ENCODE data around the gene JADE2. TPM values are rescaled to one million over a fixed set of nuclear protein-coding genes. Genes with fewer than 3 reads are reported as not detected.
A peak's percentile ranks its signal among the peaks of the same experiment; 100 is the strongest.

Gene JADE2
- polyA plus RNA-seq, 2 of the 4 experiments (the other 2 are of a cell fraction), result 24.0 to 27.1 TPM

DNA sequence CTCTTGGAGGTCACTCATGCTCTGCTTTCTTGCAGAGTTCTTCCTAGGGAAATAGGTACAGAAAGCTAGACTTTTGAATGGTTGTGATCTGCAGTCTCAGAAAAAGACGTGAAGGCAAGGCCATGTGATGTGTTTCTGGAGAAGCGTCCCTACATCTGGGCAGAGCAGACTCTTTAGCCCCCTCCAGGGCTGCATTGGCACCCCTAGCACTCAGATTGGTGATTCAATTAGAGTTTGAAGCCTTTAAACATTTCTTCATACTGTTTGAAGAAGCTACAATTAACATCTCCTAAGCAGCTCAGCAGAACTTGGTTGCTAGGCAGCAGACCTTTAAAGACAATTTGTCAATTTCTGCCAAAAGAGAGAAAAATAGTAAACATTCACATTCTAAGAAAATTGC lies 21.6 kb downstream of the JADE2 start (continued):
- TF ChIP-seq, protein P1, sequence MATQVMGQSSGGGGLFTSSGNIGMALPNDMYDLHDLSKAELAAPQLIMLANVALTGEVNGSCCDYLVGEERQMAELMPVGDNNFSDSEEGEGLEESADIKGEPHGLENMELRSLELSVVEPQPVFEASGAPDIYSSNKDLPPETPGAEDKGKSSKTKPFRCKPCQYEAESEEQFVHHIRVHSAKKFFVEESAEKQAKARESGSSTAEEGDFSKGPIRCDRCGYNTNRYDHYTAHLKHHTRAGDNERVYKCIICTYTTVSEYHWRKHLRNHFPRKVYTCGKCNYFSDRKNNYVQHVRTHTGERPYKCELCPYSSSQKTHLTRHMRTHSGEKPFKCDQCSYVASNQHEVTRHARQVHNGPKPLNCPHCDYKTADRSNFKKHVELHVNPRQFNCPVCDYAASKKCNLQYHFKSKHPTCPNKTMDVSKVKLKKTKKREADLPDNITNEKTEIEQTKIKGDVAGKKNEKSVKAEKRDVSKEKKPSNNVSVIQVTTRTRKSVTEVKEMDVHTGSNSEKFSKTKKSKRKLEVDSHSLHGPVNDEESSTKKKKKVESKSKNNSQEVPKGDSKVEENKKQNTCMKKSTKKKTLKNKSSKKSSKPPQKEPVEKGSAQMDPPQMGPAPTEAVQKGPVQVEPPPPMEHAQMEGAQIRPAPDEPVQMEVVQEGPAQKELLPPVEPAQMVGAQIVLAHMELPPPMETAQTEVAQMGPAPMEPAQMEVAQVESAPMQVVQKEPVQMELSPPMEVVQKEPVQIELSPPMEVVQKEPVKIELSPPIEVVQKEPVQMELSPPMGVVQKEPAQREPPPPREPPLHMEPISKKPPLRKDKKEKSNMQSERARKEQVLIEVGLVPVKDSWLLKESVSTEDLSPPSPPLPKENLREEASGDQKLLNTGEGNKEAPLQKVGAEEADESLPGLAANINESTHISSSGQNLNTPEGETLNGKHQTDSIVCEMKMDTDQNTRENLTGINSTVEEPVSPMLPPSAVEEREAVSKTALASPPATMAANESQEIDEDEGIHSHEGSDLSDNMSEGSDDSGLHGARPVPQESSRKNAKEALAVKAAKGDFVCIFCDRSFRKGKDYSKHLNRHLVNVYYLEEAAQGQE (IDR thresholded peaks at IDR 0.05), result no peak
- TF ChIP-seq NR3C1 (IDR thresholded peaks at IDR 0.05), result no peak

DNA sequence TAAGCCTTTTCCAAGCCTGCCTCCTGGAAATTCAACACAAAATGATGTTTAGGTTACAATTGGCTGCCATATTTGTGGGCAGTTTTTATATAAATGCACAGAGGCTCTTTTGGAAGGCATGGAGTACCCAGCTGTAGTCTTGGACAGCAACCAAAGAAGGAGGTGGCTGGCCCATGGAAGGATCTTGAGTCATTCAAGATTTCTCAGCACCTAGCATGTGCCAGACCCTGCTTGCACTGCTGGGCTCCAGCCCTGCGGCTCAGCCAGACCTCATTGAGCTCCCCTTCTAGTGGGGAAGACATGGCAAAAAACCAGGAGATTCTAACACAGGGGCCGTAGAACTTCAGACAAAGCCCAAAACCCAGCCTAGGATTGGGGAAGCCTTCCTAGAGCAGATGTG lies 22.1 kb downstream of the JADE2 start:
- Histone ChIP-seq H3K27ac (no peak overlapping the region), H3K9me3 (no peaks in the 10 kb centered on the region), H3K4me2 (no peak overlapping the region), H3K4me3 (no peak overlapping the region), H3K4me1 (peaks cover 50% of the 10 kb centered on the region)
- ATAC-seq (peak in 1 of 2 experiments; percentile 27; a peak in 1 of 6 replicates), FAIRE-seq (no peak), DNase-seq (ENCODE audit: low read depth in 1 of 2, low spot score in 1 of 2) (no peak)
- CTCF ChIA-PET, result interaction anchor here (0.6 to 2.5 kb wide), 10 partner anchors 8 to 246 kb away, joined by 3 to 10 read pairs (median 4); no protein-coding TSS in a partner anchor
- POLR2A ChIA-PET, result interaction anchor here (1.0 to 1.2 kb wide), 2 partner anchors 14 to 20 kb away, joined by 3 to 4 read pairs; no protein-coding TSS in a partner anchor
- TF ChIP-seq SMC3 (IDR thresholded peaks at IDR 0.05) (no peak), JUNB (IDR thresholded peaks at IDR 0.05) (no peak)
- 87% methylated on average over 2 of the region's 2 CpGs for WGBS (ENCODE audit: missing lambda C conversion rate)

DNA sequence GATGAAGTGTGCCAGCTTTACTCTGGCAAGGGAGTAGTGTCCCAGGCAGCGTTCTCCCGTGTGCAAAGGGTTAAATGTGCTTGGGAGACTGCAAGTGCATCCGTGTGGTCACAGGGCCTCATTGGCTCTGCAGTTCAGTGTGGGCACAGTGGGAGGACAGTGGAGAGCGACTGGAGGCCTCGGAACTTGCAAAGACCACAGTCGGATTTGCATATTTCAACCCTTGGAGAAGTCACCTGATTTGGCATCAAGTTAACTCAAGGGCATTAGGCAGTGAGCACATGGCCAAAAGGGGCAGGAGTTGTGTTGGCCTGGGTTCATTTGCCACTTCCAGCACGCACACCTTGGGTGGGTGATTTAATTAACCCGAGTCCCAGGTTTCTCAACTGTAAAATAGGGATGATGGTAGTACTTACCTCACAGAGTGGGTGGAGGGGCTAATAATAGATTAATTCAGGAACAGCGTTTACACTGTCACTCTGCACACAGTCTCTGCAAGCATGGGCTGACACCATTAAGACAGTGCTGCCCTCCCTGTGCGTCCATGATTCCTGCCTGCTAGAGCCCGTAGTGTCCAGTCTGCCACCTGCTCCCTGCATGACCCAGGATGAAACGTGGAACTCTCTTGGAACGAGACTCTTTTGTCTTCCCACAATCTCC lies 22.7 kb downstream of the JADE2 start:
- Histone ChIP-seq H3K9me3 (no peaks in the 10 kb centered on the region), H3K27ac (no peak overlapping the region), H3K4me2 (no peak overlapping the region), H3K4me3 (no peak overlapping the region), H3K4me1 (peaks cover 56% of the 10 kb centered on the region)
- FAIRE-seq, result no peak
- no peak for ATAC-seq
- DNase-seq (ENCODE audit: low read depth in 1 of 2, low spot score in 1 of 2), result no peak
- 91% methylated on average over 13 of the region's 13 CpGs for whole genome bisulfite sequencing (ENCODE audit: missing lambda C conversion rate)
- TF ChIP-seq HOXB13 (CRISPR knock-in tag; IDR thresholded peaks at IDR 0.05; ENCODE audit: low read depth), result no peak
- TF ChIP-seq, protein P2, sequence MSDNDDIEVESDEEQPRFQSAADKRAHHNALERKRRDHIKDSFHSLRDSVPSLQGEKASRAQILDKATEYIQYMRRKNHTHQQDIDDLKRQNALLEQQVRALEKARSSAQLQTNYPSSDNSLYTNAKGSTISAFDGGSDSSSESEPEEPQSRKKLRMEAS (IDR thresholded peaks at IDR 0.05), result no peak
- no peak for TF ChIP-seq GATA3 (IDR thresholded peaks at IDR 0.05; ENCODE audit: borderline replicate concordance)
- TF ChIP-seq CBX2 (IDR thresholded peaks at IDR 0.05; ENCODE audit: borderline replicate concordance, low read depth), result no peak
- TF ChIP-seq, protein P3, sequence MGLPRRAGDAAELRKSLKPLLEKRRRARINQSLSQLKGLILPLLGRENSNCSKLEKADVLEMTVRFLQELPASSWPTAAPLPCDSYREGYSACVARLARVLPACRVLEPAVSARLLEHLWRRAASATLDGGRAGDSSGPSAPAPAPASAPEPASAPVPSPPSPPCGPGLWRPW (IDR thresholded peaks at IDR 0.05), result no peak
- no peak for TF ChIP-seq FOSL2 (IDR thresholded peaks at IDR 0.05)
- TF ChIP-seq FOSL2 (CRISPR knock-in tag; IDR thresholded peaks at IDR 0.05), result no peak
- TF ChIP-seq, protein P4, sequence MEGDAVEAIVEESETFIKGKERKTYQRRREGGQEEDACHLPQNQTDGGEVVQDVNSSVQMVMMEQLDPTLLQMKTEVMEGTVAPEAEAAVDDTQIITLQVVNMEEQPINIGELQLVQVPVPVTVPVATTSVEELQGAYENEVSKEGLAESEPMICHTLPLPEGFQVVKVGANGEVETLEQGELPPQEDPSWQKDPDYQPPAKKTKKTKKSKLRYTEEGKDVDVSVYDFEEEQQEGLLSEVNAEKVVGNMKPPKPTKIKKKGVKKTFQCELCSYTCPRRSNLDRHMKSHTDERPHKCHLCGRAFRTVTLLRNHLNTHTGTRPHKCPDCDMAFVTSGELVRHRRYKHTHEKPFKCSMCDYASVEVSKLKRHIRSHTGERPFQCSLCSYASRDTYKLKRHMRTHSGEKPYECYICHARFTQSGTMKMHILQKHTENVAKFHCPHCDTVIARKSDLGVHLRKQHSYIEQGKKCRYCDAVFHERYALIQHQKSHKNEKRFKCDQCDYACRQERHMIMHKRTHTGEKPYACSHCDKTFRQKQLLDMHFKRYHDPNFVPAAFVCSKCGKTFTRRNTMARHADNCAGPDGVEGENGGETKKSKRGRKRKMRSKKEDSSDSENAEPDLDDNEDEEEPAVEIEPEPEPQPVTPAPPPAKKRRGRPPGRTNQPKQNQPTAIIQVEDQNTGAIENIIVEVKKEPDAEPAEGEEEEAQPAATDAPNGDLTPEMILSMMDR (IDR thresholded peaks at IDR 0.05), result no peak
- TF ChIP-seq ZNF302 (CRISPR knock-in tag; IDR thresholded peaks at IDR 0.05), result no peak
- TF ChIP-seq EHF (CRISPR knock-in tag; IDR thresholded peaks at IDR 0.05), result no peak
- no peak for TF ChIP-seq BHLHE40 (IDR thresholded peaks at IDR 0.05; ENCODE audit: low read depth, low read length)
- ChIA-PET CTCF (interaction anchor here (1.1 to 1.2 kb wide), 3 partner anchors 20 to 246 kb away, joined by 3 to 4 read pairs (median 3); no protein-coding TSS in a partner anchor), POLR2A (interaction anchor here (1.2 kb wide), 1 partner anchor 21 kb away, joined by 3 read pairs; no protein-coding TSS in a partner anchor)

DNA sequence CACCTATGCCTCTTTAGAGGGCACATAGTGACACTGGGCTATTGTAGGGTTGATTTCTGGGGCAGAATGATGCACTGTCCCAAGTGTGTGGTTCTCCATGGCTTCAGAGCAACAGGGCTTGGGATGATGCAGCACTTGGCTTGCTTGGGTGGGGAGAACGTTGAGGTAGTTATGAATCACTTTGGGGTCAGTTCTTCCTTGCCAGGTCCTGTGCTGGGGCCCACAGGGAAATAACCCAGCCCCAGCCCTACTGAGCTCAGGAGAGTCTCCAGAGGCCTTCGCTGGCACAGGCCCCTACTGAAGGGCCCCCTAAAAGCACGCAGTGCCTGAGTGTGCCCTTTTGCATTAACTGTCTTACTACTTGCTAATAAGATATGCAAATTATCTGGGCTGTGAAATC lies 24.2 kb downstream of the JADE2 start:
- POLR2A ChIA-PET, result no interaction called here
- peaks cover 72% of the 10 kb centered on the region for H3K4me1 ChIP-seq
- CTCF ChIA-PET, result no interaction called here
- 65% methylated on average over 3 of the region's 3 CpGs for WGBS (ENCODE audit: missing lambda C conversion rate)
- no peak for FAIRE-seq
- no peak overlapping the region for H3K4me2 ChIP-seq
- TF ChIP-seq TP53 (CRISPR knock-in tag; IDR thresholded peaks at IDR 0.05) (no peak), PHF8 (IDR thresholded peaks at IDR 0.05; ENCODE audit: borderline replicate concordance, low read depth) (no peak), ZSCAN20 (CRISPR knock-in tag; IDR thresholded peaks at IDR 0.05) (no peak), POLR2A (IDR thresholded peaks at IDR 0.05; ENCODE audit: low read length) (no peak), ZNF302 (CRISPR knock-in tag; IDR thresholded peaks at IDR 0.05) (no peak), ZC3H11A (IDR thresholded peaks at IDR 0.05) (no peak)
- TF ChIP-seq, protein P1 (IDR thresholded peaks at IDR 0.05), result no peak
- TF ChIP-seq, protein P2 (IDR thresholded peaks at IDR 0.05), result no peak
- no peaks in the 10 kb centered on the region for H3K9me3 ChIP-seq
- DNase-seq (ENCODE audit: low read depth in 1 of 2, low spot score in 1 of 2), result no peak
- no peak overlapping the region for H3K4me3 ChIP-seq
- H3K27ac ChIP-seq, result no peak overlapping the region; a peak in 2 of 6 replicates
- ATAC-seq, result no peak

All from A549 (cell line).